HepG2 (cell line): Measurements from ENCODE around the gene MLXIPL. TPM values are rescaled to one million over a fixed set of nuclear protein-coding genes. Genes with fewer than 3 reads are reported as not detected.
A peak's percentile ranks its signal among the peaks of the same experiment; 100 is the strongest.

Experiments
- DR1 ChIP-seq: sonication (generic); formaldehyde crosslinking; IDR thresholded peaks from 2 replicates; pipeline ENCODE4 v1.8.0; 2021; ENCODE audit warnings: mild to moderate bottlenecking, missing genetic modification reagents, inconsistent platforms
- FOXM1 ChIP-seq: sonication (generic); formaldehyde crosslinking; IDR thresholded peaks from 2 replicates; pipeline ENCODE4 v1.5.0; 2020; ENCODE audit warnings: missing genetic modification reagents
- KLF9 ChIP-seq: IDR thresholded peaks from 2 replicates; pipeline ENCODE4 v1.6.1; 2016; ENCODE audit warnings: low read depth
- NFE2L1 ChIP-seq: sonication (generic); formaldehyde crosslinking; IDR thresholded peaks from 2 replicates; pipeline ENCODE4 v1.4.0; 2020; ENCODE audit warnings: missing genetic modification reagents, mild to moderate bottlenecking, borderline replicate concordance
- NR2C2 ChIP-seq: sonication (generic); formaldehyde crosslinking; IDR thresholded peaks from 2 replicates; pipeline ENCODE4 v1.4.0; 2020; ENCODE audit warnings: missing genetic modification reagents, mild to moderate bottlenecking, moderate library complexity, borderline replicate concordance
- RBM22 ChIP-seq: fragments of 200-400 bp; formaldehyde crosslinking; optimal IDR thresholded peaks from 2 replicates; pipeline ENCODE3; 2017; ENCODE audit warnings: mild to moderate bottlenecking, low read length, moderate library complexity
- RFXANK ChIP-seq: IDR thresholded peaks from 2 replicates; pipeline ENCODE4 v1.6.1; 2016
- SNAPC2 ChIP-seq: sonication (generic); formaldehyde crosslinking; IDR thresholded peaks from 2 replicates; pipeline ENCODE4 v1.8.1; 2022; ENCODE audit warnings: mild to moderate bottlenecking, missing genetic modification reagents
- TOPORS ChIP-seq: sonication (generic); formaldehyde crosslinking; IDR thresholded peaks from 2 replicates; pipeline ENCODE4 v1.8.0; 2023; ENCODE audit warnings: mild to moderate bottlenecking, missing genetic modification reagents
- ZFAT ChIP-seq: sonication (generic); formaldehyde crosslinking; conservative IDR thresholded peaks from 2 replicates; pipeline ENCODE4 v1.8.1; 2023; ENCODE audit warnings: missing genetic modification reagents, inconsistent platforms
- ZNF235 ChIP-seq: sonication (generic); formaldehyde crosslinking; IDR thresholded peaks from 2 replicates; pipeline ENCODE4 v1.8.1; 2023; ENCODE audit warnings: mild to moderate bottlenecking, missing genetic modification reagents, borderline replicate concordance
- ZNF510 ChIP-seq: sonication (generic); formaldehyde crosslinking; IDR thresholded peaks from 2 replicates; pipeline ENCODE4 v1.4.0; 2020; ENCODE audit warnings: low read depth, mild to moderate bottlenecking, missing genetic modification reagents
- ZNF883 ChIP-seq: sonication (generic); formaldehyde crosslinking; IDR thresholded peaks from 2 replicates; pipeline ENCODE4 v1.5.1; 2020; ENCODE audit warnings: mild to moderate bottlenecking, missing genetic modification reagents; ENCODE audit errors: not compliant biosample characterization
- polyA plus RNA-seq, 8 experiments: library from polyadenylated mRNA; depleted of rRNA in 3 of 8; stranded (reverse) in 7 of 8; unstranded in 1 of 8; fragments of >200 nt; fragmentation: Illumina TruSeq in 4 of 8; extraction: Trizol in 4 of 8; gene quantifications; 2 replicates each; pipeline versions ENCODE4 v1.2.1 to v1.2.3, GENCODE V29; 2011 to 2016; ENCODE audit warnings: low read depth in 4 of 8, missing spikeins in 1 of 8, mixed read lengths in 1 of 8; ENCODE audit not compliant: insufficient read depth in 1 of 8
- total RNA-seq, 5 experiments: library from RNA; depleted of rRNA; stranded (reverse); fragments of >200 nt; fragmentation: Illumina TruSeq; extraction: Trizol; gene quantifications; 2 replicates each; pipeline ENCODE4 v1.2.3, GENCODE V29; 2016; ENCODE audit warnings: low read depth in 1 of 5
- TF ChIP-seq, protein P1 (sequence below): IDR thresholded peaks from 2 replicates; pipeline ENCODE4 v1.6.1; 2016; ENCODE audit warnings: low read depth, borderline replicate concordance
- TF ChIP-seq, protein P2 (sequence below): sonication (generic); formaldehyde crosslinking; IDR thresholded peaks from 2 replicates; pipeline ENCODE4 v1.4.0; 2020; ENCODE audit warnings: mild to moderate bottlenecking, missing genetic modification reagents
- TF ChIP-seq, protein P3 (sequence below): sonication (generic); formaldehyde crosslinking; IDR thresholded peaks from 2 replicates; pipeline ENCODE4 v1.9.0; 2021; ENCODE audit warnings: missing genetic modification reagents, mild to moderate bottlenecking, borderline replicate concordance
- TF ChIP-seq, protein P4 (sequence below): sonication (generic); formaldehyde crosslinking; IDR thresholded peaks from 2 replicates; pipeline ENCODE4 v1.4.0; 2020; ENCODE audit warnings: missing genetic modification reagents
- TF ChIP-seq, protein P5 (sequence below), 2 experiments: sonication (generic) in 1 of 2; formaldehyde crosslinking in 1 of 2; IDR thresholded peaks; 2 replicates each; pipeline versions ENCODE4 v1.6.1 to v1.9.0; 2014 to 2022; ENCODE audit warnings: antibody characterized with exemption in 1 of 2, borderline replicate concordance in 1 of 2, inconsistent platforms in 1 of 2, low read depth in 1 of 2, missing genetic modification reagents in 1 of 2

The MLXIPL gene
- total and polyA plus RNA-seq, 2 of the 13 experiments (the other 11 are each of a cell fraction or from before 2014, with no cell fraction given): 51.6 to 60.1 TPM

DNA sequence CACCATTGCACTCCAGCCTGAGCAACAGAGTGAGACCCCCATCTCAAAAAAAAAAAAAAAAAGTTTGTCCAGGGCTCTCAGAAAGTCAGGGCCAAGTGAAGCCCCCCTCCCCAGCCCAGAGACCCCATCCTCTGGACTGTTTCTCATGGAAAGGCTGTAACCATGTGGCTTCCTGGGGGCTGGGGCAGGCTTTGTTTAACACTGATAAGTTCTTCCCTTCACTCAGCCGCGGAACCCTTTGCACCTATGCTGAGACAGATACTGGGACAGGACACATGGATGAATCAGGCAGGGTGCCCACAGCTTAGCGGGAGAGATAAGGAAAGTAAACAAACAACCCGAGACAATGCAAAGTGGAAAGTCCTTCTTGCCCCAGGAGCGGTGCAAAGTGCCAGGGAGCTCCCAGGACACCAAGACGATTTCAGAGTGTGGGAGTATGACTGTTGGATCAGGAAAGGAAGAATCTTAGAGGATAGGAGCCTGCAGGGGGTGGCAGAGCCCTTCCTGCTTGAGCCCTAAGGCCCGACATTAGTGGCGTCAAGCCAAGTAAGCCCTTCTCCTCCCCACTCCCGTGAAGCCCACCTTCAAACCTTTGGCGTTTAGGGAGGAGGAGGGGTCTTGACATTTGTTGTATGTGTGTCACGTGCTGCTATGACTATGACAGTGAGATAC, 11.6 kb downstream of the MLXIPL start (continued):
- TF ChIP-seq SNAPC2 (peak; percentile 97; the same call in 1 of the 2 replicates), ZNF883 (CRISPR knock-in tag) (no peak), ZNF235 (CRISPR knock-in tag) (no peak), RBM22 (peak; percentile 87), NFE2L1 (CRISPR knock-in tag) (no peak), TOPORS (peak; percentile 82), KLF9 (no peak; the same call in 1 of the 2 replicates), NR2C2 (CRISPR knock-in tag) (peak; percentile 65; the same call in 1 of the 2 replicates), FOXM1 (CRISPR knock-in tag) (no peak), DR1 (CRISPR knock-in tag) (no peak), ZNF510 (CRISPR knock-in tag) (no peak), RFXANK (CRISPR knock-in tag) (0 out of 2 replicates have a peak, but pooled peaks have one; percentile 53), ZFAT (CRISPR knock-in tag) (no peak)
- TF ChIP-seq, protein P1, sequence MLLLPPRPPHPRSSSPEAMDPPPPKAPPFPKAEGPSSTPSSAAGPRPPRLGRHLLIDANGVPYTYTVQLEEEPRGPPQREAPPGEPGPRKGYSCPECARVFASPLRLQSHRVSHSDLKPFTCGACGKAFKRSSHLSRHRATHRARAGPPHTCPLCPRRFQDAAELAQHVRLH (CRISPR knock-in tag): peak; percentile 82; the same call in 1 of the 2 replicates
- TF ChIP-seq, protein P2, sequence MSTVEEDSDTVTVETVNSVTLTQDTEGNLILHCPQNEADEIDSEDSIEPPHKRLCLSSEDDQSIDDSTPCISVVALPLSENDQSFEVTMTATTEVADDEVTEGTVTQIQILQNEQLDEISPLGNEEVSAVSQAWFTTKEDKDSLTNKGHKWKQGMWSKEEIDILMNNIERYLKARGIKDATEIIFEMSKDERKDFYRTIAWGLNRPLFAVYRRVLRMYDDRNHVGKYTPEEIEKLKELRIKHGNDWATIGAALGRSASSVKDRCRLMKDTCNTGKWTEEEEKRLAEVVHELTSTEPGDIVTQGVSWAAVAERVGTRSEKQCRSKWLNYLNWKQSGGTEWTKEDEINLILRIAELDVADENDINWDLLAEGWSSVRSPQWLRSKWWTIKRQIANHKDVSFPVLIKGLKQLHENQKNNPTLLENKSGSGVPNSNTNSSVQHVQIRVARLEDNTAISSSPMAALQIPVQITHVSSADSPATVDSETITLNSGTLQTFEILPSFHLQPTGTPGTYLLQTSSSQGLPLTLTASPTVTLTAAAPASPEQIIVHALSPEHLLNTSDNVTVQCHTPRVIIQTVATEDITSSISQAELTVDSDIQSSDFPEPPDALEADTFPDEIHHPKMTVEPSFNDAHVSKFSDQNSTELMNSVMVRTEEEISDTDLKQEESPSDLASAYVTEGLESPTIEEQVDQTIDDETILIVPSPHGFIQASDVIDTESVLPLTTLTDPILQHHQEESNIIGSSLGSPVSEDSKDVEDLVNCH (CRISPR knock-in tag): no peak
- TF ChIP-seq, protein P3, sequence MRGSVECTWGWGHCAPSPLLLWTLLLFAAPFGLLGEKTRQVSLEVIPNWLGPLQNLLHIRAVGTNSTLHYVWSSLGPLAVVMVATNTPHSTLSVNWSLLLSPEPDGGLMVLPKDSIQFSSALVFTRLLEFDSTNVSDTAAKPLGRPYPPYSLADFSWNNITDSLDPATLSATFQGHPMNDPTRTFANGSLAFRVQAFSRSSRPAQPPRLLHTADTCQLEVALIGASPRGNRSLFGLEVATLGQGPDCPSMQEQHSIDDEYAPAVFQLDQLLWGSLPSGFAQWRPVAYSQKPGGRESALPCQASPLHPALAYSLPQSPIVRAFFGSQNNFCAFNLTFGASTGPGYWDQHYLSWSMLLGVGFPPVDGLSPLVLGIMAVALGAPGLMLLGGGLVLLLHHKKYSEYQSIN (CRISPR knock-in tag): no peak
- TF ChIP-seq, protein P4, sequence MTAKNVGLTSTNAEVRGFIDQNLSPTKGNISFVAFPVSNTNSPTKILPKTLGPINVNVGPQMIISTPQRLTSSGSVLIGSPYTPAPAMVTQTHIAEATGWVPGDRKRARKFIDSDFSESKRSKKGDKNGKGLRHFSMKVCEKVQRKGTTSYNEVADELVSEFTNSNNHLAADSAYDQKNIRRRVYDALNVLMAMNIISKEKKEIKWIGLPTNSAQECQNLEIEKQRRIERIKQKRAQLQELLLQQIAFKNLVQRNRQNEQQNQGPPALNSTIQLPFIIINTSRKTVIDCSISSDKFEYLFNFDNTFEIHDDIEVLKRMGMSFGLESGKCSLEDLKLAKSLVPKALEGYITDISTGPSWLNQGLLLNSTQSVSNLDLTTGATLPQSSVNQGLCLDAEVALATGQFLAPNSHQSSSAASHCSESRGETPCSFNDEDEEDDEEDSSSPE: peak; percentile 85
- TF ChIP-seq, protein P5, sequence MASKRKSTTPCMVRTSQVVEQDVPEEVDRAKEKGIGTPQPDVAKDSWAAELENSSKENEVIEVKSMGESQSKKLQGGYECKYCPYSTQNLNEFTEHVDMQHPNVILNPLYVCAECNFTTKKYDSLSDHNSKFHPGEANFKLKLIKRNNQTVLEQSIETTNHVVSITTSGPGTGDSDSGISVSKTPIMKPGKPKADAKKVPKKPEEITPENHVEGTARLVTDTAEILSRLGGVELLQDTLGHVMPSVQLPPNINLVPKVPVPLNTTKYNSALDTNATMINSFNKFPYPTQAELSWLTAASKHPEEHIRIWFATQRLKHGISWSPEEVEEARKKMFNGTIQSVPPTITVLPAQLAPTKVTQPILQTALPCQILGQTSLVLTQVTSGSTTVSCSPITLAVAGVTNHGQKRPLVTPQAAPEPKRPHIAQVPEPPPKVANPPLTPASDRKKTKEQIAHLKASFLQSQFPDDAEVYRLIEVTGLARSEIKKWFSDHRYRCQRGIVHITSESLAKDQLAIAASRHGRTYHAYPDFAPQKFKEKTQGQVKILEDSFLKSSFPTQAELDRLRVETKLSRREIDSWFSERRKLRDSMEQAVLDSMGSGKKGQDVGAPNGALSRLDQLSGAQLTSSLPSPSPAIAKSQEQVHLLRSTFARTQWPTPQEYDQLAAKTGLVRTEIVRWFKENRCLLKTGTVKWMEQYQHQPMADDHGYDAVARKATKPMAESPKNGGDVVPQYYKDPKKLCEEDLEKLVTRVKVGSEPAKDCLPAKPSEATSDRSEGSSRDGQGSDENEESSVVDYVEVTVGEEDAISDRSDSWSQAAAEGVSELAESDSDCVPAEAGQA (IDR thresholded peaks at IDR 0.05; ENCODE audit: low read depth): no peak
- TF ChIP-seq, protein P5 (CRISPR knock-in tag; IDR thresholded peaks at IDR 0.05; ENCODE audit: borderline replicate concordance): no peak
